Fibroblast of mammary gland (primary cell): ENCODE data around the gene ANKHD1.

Source experiments
- DNase-seq: peaks from one replicate; pipeline ENCODE4 v3.0.0-alpha.2; 2010; ENCODE audit warnings: low read depth
- H3K4me3 ChIP-seq: 2 replicates; pipeline ENCODE4 v1.5.1; 2011; ENCODE audit warnings: low read depth, mild to moderate bottlenecking, low read length, moderate library complexity; ENCODE audit not compliant: control insufficient read depth
- TF ChIP-seq, protein P1 (sequence below): conservative IDR thresholded peaks from 2 replicates; pipeline ENCODE4 v1.5.1; 2011; ENCODE audit warnings: low read depth, low read length, inconsistent platforms; ENCODE audit not compliant: control insufficient read depth, insufficient read depth

Gene ANKHD1

DNA sequence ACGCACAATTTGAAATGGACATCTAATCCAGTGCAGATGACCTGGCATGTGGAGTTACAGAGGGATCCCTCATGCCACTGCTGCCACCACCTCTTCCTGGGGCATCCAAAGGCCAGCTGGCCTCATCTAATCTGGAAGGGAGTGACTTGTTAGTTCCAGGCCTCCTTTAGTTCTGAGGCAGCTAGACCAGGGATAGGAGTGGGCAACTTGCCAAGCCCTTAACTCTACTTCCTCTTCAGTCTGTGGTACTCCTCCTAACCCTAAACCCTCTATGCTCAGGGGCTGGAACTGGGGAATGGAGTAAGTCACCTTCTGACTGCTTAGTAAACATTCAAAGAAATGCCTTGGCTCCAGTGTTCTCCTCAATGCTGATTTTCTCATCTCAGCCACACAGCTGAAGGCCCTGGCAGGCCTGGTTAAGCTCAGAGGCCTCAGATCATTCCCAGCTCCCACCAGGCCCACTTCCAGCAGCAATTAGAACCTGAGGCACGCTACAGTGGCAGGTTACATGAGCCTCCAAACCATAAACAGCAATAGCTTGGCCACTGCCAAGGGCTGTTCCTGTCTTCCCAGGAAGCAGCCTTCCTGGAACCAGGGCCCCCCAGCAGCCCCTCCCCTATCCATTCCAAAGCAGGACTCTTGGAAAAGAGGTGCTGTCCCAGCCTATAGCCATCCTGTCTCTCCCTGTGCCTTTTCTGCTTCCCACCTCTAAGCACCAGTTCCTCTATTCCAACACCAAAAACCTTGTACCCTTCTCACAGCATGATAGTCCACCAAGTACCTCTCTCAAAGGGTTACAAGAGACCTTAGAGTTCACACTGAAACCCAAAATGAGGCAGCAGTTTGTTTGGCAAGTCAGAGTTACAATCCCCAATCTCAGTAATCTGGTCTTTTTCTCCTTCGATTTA is 147.9 kb downstream of the ANKHD1 start:
- DNase-seq = peak; percentile 48
- no peak overlapping the region for H3K4me3 ChIP-seq
- TF ChIP-seq, protein P1, sequence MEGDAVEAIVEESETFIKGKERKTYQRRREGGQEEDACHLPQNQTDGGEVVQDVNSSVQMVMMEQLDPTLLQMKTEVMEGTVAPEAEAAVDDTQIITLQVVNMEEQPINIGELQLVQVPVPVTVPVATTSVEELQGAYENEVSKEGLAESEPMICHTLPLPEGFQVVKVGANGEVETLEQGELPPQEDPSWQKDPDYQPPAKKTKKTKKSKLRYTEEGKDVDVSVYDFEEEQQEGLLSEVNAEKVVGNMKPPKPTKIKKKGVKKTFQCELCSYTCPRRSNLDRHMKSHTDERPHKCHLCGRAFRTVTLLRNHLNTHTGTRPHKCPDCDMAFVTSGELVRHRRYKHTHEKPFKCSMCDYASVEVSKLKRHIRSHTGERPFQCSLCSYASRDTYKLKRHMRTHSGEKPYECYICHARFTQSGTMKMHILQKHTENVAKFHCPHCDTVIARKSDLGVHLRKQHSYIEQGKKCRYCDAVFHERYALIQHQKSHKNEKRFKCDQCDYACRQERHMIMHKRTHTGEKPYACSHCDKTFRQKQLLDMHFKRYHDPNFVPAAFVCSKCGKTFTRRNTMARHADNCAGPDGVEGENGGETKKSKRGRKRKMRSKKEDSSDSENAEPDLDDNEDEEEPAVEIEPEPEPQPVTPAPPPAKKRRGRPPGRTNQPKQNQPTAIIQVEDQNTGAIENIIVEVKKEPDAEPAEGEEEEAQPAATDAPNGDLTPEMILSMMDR = no peak

DNA sequence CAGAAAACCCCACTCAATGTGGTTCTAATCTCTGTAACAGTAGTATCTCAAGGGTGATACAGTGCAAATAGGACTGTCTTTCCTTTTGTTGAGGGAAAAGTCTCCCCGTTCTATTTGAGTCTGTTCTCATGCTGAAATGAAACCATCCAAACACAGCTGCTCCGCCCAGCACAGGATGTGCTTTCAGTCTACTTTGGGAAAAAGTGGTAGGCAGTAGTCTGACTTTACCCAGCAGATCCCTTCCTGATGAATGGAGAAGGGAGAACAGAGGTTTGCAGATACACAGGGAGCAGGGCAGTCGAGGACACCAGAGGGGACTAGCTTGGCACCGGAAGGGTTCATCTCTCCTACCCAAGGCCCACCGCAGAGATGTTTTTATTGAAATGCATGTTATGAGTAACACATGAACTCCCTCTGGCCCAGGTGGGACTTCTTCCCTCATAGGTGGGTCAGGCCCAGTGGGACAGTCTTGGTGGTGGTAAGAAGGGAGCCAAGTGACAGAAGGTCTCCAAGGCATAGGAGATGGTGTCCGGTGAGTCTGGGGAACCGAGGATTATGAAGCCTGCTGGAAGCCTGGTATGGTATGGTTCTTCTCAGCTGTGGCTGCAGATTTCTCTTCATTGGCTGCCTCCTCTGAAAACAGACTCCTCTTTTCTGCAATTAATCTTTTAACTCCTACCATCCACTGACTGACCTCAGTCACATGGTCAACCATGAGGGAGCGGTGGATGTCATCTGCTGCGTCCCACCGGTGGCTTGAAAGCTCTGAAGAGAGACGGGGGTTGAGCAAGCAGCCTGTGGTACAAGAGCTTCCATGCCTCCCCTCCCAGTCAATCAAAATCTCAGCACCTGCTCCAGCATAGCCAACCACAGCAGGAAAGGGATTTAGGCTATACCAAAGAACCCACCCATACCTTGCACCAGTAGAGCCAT is 148.8 kb downstream of the ANKHD1 start:
- no peak overlapping the region for H3K4me3 ChIP-seq
- DNase-seq = no peak

DNA sequence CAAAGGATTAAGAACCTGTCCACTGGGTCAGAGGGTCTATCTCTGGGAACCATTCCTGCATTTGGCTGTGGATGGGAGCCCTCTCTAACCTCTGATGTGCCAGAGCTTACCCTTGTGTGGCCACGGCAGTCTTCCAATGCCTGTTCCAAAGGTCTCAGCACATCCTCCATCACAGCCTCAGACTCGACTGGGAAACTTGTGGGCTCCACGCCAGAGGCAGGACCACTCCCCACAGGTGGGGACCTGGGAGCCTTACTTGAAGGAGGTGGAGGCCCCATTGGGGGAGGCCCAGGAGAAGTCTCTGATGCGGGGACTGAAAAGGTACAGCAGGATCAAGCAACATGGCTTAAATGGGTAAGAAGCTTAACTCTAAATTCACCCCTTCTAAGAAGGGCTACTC is 150.2 kb downstream of the ANKHD1 start:
- DNase-seq = no peak
- H3K4me3 ChIP-seq = no peak overlapping the region
- TF ChIP-seq, protein P1 = no peak

More for the DNA sequence above, 148.8 kb downstream of the ANKHD1 start:
- TF ChIP-seq, protein P1 = no peak

DNA sequence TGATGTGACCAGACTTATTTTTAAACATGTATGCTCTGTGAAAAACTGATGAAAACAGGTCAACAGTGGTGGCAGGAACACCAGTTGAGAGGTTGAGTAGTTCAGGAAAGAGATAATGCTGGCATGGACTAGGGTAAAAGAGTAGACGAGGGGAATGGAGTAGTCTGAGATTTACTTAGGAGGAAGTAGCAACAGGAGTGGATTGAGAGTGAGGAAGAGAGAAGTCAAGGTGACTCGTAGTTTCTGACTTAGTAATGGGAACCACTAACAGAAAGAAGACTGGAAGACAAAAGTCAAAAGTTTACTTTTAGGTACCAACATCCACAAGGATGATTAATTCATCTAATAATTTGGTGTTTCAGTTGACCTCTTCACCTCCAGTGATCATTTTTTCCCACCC is 152.0 kb downstream of the ANKHD1 start:
- TF ChIP-seq, protein P1 = no peak
- peak; percentile 39 for DNase-seq
- H3K4me3 ChIP-seq = no peak overlapping the region

DNA sequence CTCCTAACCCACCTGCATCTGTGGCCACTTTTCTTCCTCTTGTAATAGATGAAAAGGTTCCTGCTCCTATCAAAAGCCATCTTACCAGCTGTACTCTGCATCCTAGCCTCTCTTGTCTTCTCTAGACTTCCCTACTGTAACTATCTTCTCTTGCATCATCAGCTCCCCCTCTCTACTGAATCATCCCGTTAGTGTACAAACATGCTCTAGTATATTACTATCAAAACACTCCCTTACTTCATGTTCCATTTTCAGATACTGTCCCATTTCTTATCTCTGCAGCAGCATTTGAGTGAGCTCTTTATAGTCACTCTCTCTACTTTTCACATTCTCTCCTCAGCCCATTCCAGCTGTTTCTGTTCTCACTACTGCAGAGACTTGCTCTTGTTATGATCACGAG is 152.8 kb downstream of the ANKHD1 start:
- H3K4me3 ChIP-seq = no peak overlapping the region
- TF ChIP-seq, protein P1 = no peak
- DNase-seq = peak; percentile 76

DNA sequence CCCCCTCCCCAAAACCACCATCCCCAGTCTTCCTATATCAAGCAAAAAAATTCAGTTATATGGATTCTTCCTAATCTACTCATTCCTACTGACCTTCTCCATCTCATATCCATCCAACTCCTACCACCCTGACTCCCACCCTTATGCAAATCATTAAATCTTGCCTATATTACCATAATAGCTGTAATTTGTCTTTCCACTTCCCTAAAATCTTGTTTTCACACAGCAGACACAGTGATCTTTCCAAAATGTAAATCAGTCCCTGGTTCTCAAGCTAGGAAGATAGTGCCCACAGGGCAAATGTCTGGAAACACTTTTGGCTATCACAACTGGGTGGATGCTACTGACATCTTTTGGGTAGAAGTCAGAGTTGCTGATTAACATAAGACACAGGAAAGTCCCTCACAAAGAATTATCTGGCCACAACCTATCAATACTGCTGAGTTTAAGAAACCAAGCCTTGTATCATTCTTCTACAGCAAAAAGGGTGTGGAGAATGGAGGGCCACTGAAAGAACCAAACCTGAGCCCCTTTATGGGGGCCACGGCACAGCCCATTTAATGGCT is 154.2 kb downstream of the ANKHD1 start:
- TF ChIP-seq, protein P1 = no peak
- H3K4me3 ChIP-seq = peak overlapping the region; percentile 84

More for the DNA sequence above, 154.2 kb downstream of the ANKHD1 start:
- no peak for DNase-seq
